ENCODE measurements around the gene CTTNBP2NL. TPM values are rescaled to one million over a fixed set of nuclear protein-coding genes. Genes with fewer than 3 reads are reported as not detected.

CTTNBP2NL gene
- total RNA-seq, 6 experiments from 2014 or later, result 3.5 to 8.1 (median 4.8) TPM

- Histone ChIP-seq H3K27ac (no peak overlapping the region), H3K9me3 (no peaks in the 10 kb centered on the region), H3K4me1 (no peaks in the 10 kb centered on the region), H3K27me3 (no peaks in the 10 kb centered on the region), H3K4me3 (no peak overlapping the region), H3K36me3 (no peaks in the 10 kb centered on the region)
- DNase-seq (no peak), ATAC-seq (no peak)
- WGBS (ENCODE audit: insufficient coverage, low coverage, low lambda C conversion rate, missing lambda C conversion rate), result 73% methylated on average over 3 of the region's 3 CpGs
- TF ChIP-seq, protein P1, sequence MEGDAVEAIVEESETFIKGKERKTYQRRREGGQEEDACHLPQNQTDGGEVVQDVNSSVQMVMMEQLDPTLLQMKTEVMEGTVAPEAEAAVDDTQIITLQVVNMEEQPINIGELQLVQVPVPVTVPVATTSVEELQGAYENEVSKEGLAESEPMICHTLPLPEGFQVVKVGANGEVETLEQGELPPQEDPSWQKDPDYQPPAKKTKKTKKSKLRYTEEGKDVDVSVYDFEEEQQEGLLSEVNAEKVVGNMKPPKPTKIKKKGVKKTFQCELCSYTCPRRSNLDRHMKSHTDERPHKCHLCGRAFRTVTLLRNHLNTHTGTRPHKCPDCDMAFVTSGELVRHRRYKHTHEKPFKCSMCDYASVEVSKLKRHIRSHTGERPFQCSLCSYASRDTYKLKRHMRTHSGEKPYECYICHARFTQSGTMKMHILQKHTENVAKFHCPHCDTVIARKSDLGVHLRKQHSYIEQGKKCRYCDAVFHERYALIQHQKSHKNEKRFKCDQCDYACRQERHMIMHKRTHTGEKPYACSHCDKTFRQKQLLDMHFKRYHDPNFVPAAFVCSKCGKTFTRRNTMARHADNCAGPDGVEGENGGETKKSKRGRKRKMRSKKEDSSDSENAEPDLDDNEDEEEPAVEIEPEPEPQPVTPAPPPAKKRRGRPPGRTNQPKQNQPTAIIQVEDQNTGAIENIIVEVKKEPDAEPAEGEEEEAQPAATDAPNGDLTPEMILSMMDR (IDR thresholded peaks at IDR 0.05), result no peak
- no peak for TF ChIP-seq POLR2A (IDR thresholded peaks at IDR 0.05)
- intact Hi-C loops (cut with DNase I), result loop anchor here in 1 of 2 donors (5.0 kb wide), 1 partner anchor 99 kb away; no protein-coding TSS in a partner anchor
Measured at GRCh38 chr1:112368198-112368597, 27.8 kb upstream of the CTTNBP2NL start.

- Histone ChIP-seq H3K27me3 (no peaks in the 10 kb centered on the region), H3K36me3 (no peaks in the 10 kb centered on the region), H3K9me3 (no peaks in the 10 kb centered on the region), H3K4me3 (no peak overlapping the region), H3K4me1 (no peaks in the 10 kb centered on the region), H3K27ac (no peak overlapping the region)
- peak; percentile 100 for ATAC-seq
- 21% methylated on average over 11 of the region's 16 CpGs for WGBS (ENCODE audit: insufficient coverage, low coverage, low lambda C conversion rate, missing lambda C conversion rate)
- DNase-seq, result peak; percentile 86 to 90 (median 87)
- intact Hi-C loops (cut with DNase I), result loop anchor here in 1 of 2 donors (5.0 kb wide), 1 partner anchor 98 kb away; no protein-coding TSS in a partner anchor
- TF ChIP-seq POLR2A (IDR thresholded peaks at IDR 0.05), result no peak
- TF ChIP-seq, protein P1 (IDR thresholded peaks at IDR 0.05), result peak; percentile 93 to 99 (median 98)
Measured at GRCh38 chr1:112369392-112370285, 26.4 kb upstream of the CTTNBP2NL start.

DNA sequence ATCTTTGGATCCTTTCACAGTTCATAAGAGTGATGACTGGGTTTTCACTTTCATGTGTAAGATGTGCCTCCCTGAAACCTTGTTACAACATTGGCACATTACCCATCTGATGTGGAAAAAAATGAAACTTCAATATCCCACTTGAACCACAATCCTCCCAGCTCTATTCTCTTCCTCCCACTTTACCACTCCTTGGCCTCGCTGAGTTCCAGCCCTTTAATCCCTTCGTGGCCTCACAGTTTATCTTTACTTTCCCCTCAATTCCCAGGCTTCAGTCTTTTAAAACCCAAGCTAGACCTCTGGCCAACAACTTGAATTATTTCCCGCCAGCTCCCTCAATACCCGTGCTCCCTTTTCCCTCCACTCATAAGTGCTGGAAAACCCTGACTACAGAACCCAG is 25.0 kb upstream of the CTTNBP2NL start:
- intact Hi-C loops (cut with DNase I), result no loop called here
- 50% methylated on average over 4 of the region's 4 CpGs for WGBS (ENCODE audit: insufficient coverage, low coverage, low lambda C conversion rate, missing lambda C conversion rate)
- no peak for ATAC-seq
- Histone ChIP-seq H3K4me3 (no peak overlapping the region), H3K36me3 (no peaks in the 10 kb centered on the region), H3K4me1 (no peaks in the 10 kb centered on the region), H3K27ac (no peak overlapping the region), H3K9me3 (no peaks in the 10 kb centered on the region), H3K27me3 (no peaks in the 10 kb centered on the region)
- TF ChIP-seq POLR2A (IDR thresholded peaks at IDR 0.05), result no peak
- TF ChIP-seq, protein P1 (IDR thresholded peaks at IDR 0.05), result no peak
- no peak for DNase-seq

- H3K27ac ChIP-seq, result no peak overlapping the region
- intact Hi-C loops (cut with DNase I), result no loop called here
- no peaks in the 10 kb centered on the region for H3K4me1 ChIP-seq
- H3K9me3 ChIP-seq, result no peaks in the 10 kb centered on the region
- TF ChIP-seq POLR2A (IDR thresholded peaks at IDR 0.05), result no peak
- TF ChIP-seq, protein P1 (IDR thresholded peaks at IDR 0.05), result no peak
- 55% methylated on average over 2 of the region's 3 CpGs for WGBS (ENCODE audit: insufficient coverage, low coverage, low lambda C conversion rate, missing lambda C conversion rate)
- no peaks in the 10 kb centered on the region for H3K36me3 ChIP-seq
- no peaks in the 10 kb centered on the region for H3K27me3 ChIP-seq
- DNase-seq (no peak), ATAC-seq (no peak)
- no peak overlapping the region for H3K4me3 ChIP-seq
Measured at GRCh38 chr1:112371775-112372174, 24.2 kb upstream of the CTTNBP2NL start.

Measured in right lobe of liver (tissue), 6 donors.